SK-N-MC (cell line): ENCODE measurements around the gene SYT3.

Experiments
- EZH2 ChIP-seq: fragments of 200-600 bp; sonication (generic); IDR thresholded peaks from one replicate; pipeline ENCODE4 v1.6.1; 2017; ENCODE audit warnings: antibody characterized with exemption
- FOXP2 ChIP-seq: optimal IDR thresholded peaks from 2 replicates; pipeline ENCODE3; 2011; ENCODE audit warnings: mild to moderate bottlenecking, moderate library complexity; ENCODE audit not compliant: insufficient read depth; ENCODE audit errors: extremely low read length, control extremely low read depth
- POLR2AphosphoS5 ChIP-seq: IDR thresholded peaks from 2 replicates; pipeline ENCODE4 v1.6.1; 2012; ENCODE audit warnings: mild to moderate bottlenecking, low read depth, low read length, borderline replicate concordance

- TF ChIP-seq POLR2AphosphoS5: no peak
- no peak for TF ChIP-seq EZH2
- TF ChIP-seq FOXP2: no peak
These were observed 5.7 kb downstream of the SYT3 start for GRCh38 chr19:50633973-50634372.
